Neural cell (in vitro differentiated cells): ENCODE data around the gene SLC6A18. TPM values are rescaled to one million over a fixed set of nuclear protein-coding genes. Genes with fewer than 3 reads are reported as not detected.

Experiments used
- H2AFZ ChIP-seq: fragments of 200-600, 300-800 bp; sonication (generic), shearing (Covaris generic); 2 replicates; pipeline ENCODE4 v1.6.0; 2014; ENCODE audit warnings: low read depth, mild to moderate bottlenecking, antibody characterized with exemption, low read length, moderate library complexity
- H3F3A ChIP-seq: fragments of 200-600 bp; shearing (Covaris generic); 2 replicates; pipeline ENCODE4 v1.6.1; 2016; ENCODE audit warnings: mild to moderate bottlenecking, moderate library complexity, mixed read lengths, antibody characterized with exemption, low read length; ENCODE audit not compliant: insufficient read depth, poor library complexity, severe bottlenecking
- H3K27ac ChIP-seq: fragments of 200-600, 300-800 bp; sonication (generic), shearing (Covaris generic); 2 replicates; pipeline ENCODE4 v1.5.1; 2014; ENCODE audit warnings: mild to moderate bottlenecking, low read length, moderate library complexity
- H3K27me3 ChIP-seq: fragments of 300-800, 200-600 bp; sonication (generic), shearing (Covaris generic); 2 replicates; pipeline ENCODE4 v1.6.0; 2014; ENCODE audit warnings: mild to moderate bottlenecking, low read depth, low read length, moderate library complexity; ENCODE audit not compliant: insufficient read depth
- H3K36me3 ChIP-seq: fragments of 300-800, 200-600 bp; sonication (generic), shearing (Covaris generic); 2 replicates; pipeline ENCODE4 v1.5.1; 2014; ENCODE audit warnings: mild to moderate bottlenecking, antibody characterized with exemption, low read length, moderate library complexity; ENCODE audit not compliant: insufficient read depth
- H3K4me2 ChIP-seq: fragments of 300-800, 200-600 bp; sonication (generic), shearing (Covaris generic); 2 replicates; pipeline ENCODE4 v1.6.0; 2014; ENCODE audit warnings: mild to moderate bottlenecking, low read length
- H3K4me3 ChIP-seq: fragments of 300-800, 200-600 bp; sonication (generic), shearing (Covaris generic); 2 replicates; pipeline ENCODE4 v1.5.1; 2014; ENCODE audit warnings: mild to moderate bottlenecking, low read length, moderate library complexity
- H3K79me2 ChIP-seq: fragments of 200-600 bp; shearing (Covaris generic); replicated peaks from 2 replicates; pipeline ENCODE4 v1.6.0; 2014; ENCODE audit warnings: mild to moderate bottlenecking, low read length, moderate library complexity; ENCODE audit not compliant: insufficient read depth
- H3K9ac ChIP-seq: fragments of 300-800, 200-600 bp; sonication (generic), shearing (Covaris generic); 2 replicates; pipeline ENCODE4 v1.6.1; 2016; ENCODE audit warnings: mild to moderate bottlenecking, low read length, mixed read lengths
- H3K9me2 ChIP-seq: fragments of 200-600 bp; shearing (Covaris generic); 2 replicates; pipeline ENCODE4 v1.6.1; 2016; ENCODE audit warnings: mild to moderate bottlenecking, low read length, mixed read lengths; ENCODE audit not compliant: insufficient read depth
- H3K9me3 ChIP-seq: fragments of 200-600, 300-800 bp; sonication (generic), shearing (Covaris generic); 2 replicates; pipeline ENCODE4 v1.6.1; 2016; ENCODE audit warnings: mild to moderate bottlenecking, mixed run types, low read length, moderate library complexity, mixed read lengths
- H4K20me1 ChIP-seq: fragments of 200-600 bp; shearing (Covaris generic); 2 replicates; pipeline ENCODE4 v1.6.1; 2016; ENCODE audit warnings: mild to moderate bottlenecking, mixed run types; ENCODE audit not compliant: insufficient read depth
- EP300 ChIP-seq: fragments of 450-650 bp; conservative IDR thresholded peaks from 2 replicates; pipeline ENCODE4 v1.6.1; 2014; ENCODE audit warnings: antibody characterized with exemption, mild to moderate bottlenecking, moderate library complexity; ENCODE audit not compliant: poor library complexity, severe bottlenecking
- EZH2 ChIP-seq: fragments of 200-600, 300-800 bp; shearing (Covaris generic), sonication (generic); IDR thresholded peaks from 2 replicates; pipeline ENCODE4 v1.6.1; 2014; ENCODE audit warnings: antibody characterized with exemption, low read length, borderline replicate concordance, mild to moderate bottlenecking; ENCODE audit not compliant: insufficient read depth, poor library complexity, severe bottlenecking
- MXI1 ChIP-seq: fragments of 450-650 bp; conservative IDR thresholded peaks from 2 replicates; pipeline ENCODE4 v1.6.1; 2014; ENCODE audit warnings: antibody characterized with exemption, mild to moderate bottlenecking; ENCODE audit not compliant: poor library complexity, severe bottlenecking
- POLR2AphosphoS5 ChIP-seq: IDR thresholded peaks from 2 replicates; pipeline ENCODE4 v1.6.1; 2012
- RAD21 ChIP-seq: fragments of 450-650 bp; conservative IDR thresholded peaks from 2 replicates; pipeline ENCODE4 v1.6.1; 2014; ENCODE audit warnings: antibody characterized with exemption, mild to moderate bottlenecking, moderate library complexity
- SMC3 ChIP-seq: fragments of 450-650 bp; conservative IDR thresholded peaks from 2 replicates; pipeline ENCODE4 v1.6.1; 2014; ENCODE audit warnings: antibody characterized with exemption, mild to moderate bottlenecking, moderate library complexity; ENCODE audit not compliant: poor library complexity
- TAF1 ChIP-seq: IDR thresholded peaks from 2 replicates; pipeline ENCODE4 v1.6.1; 2012; ENCODE audit warnings: low read depth
- polyA plus RNA-seq: library from polyadenylated mRNA; depleted of rRNA; stranded (reverse); fragments of >200 nt; gene quantifications from 2 replicates; pipeline ENCODE4 v1.2.3, GENCODE V29; 2014
- TF ChIP-seq, protein P1 (sequence below): fragments of 450-650 bp; IDR thresholded peaks from 2 replicates; pipeline ENCODE4 v1.5.1; 2014; ENCODE audit warnings: antibody characterized with exemption, mild to moderate bottlenecking, moderate library complexity; ENCODE audit not compliant: poor library complexity, severe bottlenecking
- TF ChIP-seq, protein P2 (sequence below): IDR thresholded peaks from 2 replicates; pipeline ENCODE4 v1.6.1; 2012; ENCODE audit warnings: borderline replicate concordance

The SLC6A18 gene
- polyA plus RNA-seq, 1 donor from 2014 or later = not detected

GRCh38 chr5:1176473-1177391 is 48.4 kb upstream of the SLC6A18 start:
- H3K4me2 ChIP-seq = no peak overlapping the region
- no peak overlapping the region for H3K4me3 ChIP-seq
- no peaks in the 10 kb centered on the region for H3K9me2 ChIP-seq
- no peak for TF ChIP-seq RAD21
- TF ChIP-seq TAF1 = no peak
- TF ChIP-seq, protein P1, sequence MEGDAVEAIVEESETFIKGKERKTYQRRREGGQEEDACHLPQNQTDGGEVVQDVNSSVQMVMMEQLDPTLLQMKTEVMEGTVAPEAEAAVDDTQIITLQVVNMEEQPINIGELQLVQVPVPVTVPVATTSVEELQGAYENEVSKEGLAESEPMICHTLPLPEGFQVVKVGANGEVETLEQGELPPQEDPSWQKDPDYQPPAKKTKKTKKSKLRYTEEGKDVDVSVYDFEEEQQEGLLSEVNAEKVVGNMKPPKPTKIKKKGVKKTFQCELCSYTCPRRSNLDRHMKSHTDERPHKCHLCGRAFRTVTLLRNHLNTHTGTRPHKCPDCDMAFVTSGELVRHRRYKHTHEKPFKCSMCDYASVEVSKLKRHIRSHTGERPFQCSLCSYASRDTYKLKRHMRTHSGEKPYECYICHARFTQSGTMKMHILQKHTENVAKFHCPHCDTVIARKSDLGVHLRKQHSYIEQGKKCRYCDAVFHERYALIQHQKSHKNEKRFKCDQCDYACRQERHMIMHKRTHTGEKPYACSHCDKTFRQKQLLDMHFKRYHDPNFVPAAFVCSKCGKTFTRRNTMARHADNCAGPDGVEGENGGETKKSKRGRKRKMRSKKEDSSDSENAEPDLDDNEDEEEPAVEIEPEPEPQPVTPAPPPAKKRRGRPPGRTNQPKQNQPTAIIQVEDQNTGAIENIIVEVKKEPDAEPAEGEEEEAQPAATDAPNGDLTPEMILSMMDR = no peak
- no peaks in the 10 kb centered on the region for H3K79me2 ChIP-seq
- no peaks in the 10 kb centered on the region for H3K9me3 ChIP-seq
- H3K27ac ChIP-seq = no peak overlapping the region
- H3F3A ChIP-seq = no peaks in the 10 kb centered on the region
- H2AFZ ChIP-seq = no peak overlapping the region
- no peak overlapping the region for H3K9ac ChIP-seq
- H3K36me3 ChIP-seq = no peaks in the 10 kb centered on the region
- H4K20me1 ChIP-seq = no peaks in the 10 kb centered on the region
- no peaks in the 10 kb centered on the region for H3K27me3 ChIP-seq

GRCh38 chr5:1177826-1178528 is 47.2 kb upstream of the SLC6A18 start:
- no peak overlapping the region for H3K4me3 ChIP-seq
- no peaks in the 10 kb centered on the region for H3K27me3 ChIP-seq
- H3K9ac ChIP-seq = no peak overlapping the region
- H2AFZ ChIP-seq = no peak overlapping the region
- no peaks in the 10 kb centered on the region for H3K36me3 ChIP-seq
- H3F3A ChIP-seq = no peaks in the 10 kb centered on the region
- TF ChIP-seq, protein P1 = no peak
- TF ChIP-seq MXI1 = no peak
- TF ChIP-seq, protein P2, sequence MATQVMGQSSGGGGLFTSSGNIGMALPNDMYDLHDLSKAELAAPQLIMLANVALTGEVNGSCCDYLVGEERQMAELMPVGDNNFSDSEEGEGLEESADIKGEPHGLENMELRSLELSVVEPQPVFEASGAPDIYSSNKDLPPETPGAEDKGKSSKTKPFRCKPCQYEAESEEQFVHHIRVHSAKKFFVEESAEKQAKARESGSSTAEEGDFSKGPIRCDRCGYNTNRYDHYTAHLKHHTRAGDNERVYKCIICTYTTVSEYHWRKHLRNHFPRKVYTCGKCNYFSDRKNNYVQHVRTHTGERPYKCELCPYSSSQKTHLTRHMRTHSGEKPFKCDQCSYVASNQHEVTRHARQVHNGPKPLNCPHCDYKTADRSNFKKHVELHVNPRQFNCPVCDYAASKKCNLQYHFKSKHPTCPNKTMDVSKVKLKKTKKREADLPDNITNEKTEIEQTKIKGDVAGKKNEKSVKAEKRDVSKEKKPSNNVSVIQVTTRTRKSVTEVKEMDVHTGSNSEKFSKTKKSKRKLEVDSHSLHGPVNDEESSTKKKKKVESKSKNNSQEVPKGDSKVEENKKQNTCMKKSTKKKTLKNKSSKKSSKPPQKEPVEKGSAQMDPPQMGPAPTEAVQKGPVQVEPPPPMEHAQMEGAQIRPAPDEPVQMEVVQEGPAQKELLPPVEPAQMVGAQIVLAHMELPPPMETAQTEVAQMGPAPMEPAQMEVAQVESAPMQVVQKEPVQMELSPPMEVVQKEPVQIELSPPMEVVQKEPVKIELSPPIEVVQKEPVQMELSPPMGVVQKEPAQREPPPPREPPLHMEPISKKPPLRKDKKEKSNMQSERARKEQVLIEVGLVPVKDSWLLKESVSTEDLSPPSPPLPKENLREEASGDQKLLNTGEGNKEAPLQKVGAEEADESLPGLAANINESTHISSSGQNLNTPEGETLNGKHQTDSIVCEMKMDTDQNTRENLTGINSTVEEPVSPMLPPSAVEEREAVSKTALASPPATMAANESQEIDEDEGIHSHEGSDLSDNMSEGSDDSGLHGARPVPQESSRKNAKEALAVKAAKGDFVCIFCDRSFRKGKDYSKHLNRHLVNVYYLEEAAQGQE = no peak
- no peak for TF ChIP-seq TAF1
- no peak for TF ChIP-seq SMC3
- TF ChIP-seq EP300 = no peak
- TF ChIP-seq RAD21 = no peak
- no peak for TF ChIP-seq POLR2AphosphoS5
- TF ChIP-seq EZH2 = no peak
- H4K20me1 ChIP-seq = no peaks in the 10 kb centered on the region
- no peaks in the 10 kb centered on the region for H3K9me3 ChIP-seq
- no peaks in the 10 kb centered on the region for H3K9me2 ChIP-seq
- H3K79me2 ChIP-seq = no peaks in the 10 kb centered on the region
- H3K4me2 ChIP-seq = no peak overlapping the region
- H3K27ac ChIP-seq = no peak overlapping the region
